Jurkat, Clone E6-1 (cell line): ENCODE results near the gene SERINC3.
A peak's percentile ranks its signal among the peaks of the same experiment; 100 is the strongest.

Experiments used
- DNase-seq: peaks from one replicate; pipeline ENCODE4 v3.0.0-alpha.2; 2011; ENCODE audit warnings: low read depth, low spot score
- H3K4me3 ChIP-seq: 2 replicates; pipeline ENCODE4 v1.5.1; 2011; ENCODE audit warnings: mild to moderate bottlenecking, low read length, control low read depth, moderate library complexity

The SERINC3 gene

DNA sequence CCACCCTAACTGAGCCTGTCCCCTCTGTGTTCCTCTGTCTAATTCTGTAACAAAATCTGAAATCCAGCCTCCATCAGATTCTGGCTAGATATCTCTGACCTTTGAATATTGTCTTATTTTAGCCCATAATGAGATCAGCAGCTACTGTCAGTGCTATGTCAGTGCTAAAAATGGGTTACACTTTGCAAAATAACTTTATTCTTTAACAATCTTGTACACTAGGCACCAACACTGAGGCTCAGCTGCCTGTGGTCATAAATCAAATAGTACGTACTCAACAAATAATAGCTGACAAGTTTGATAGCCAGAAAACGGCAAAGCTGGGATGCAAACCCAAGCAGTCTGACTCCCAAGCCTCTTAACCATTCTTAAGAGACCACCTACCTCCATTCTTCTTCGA is 24.1 kb downstream of the SERINC3 start:
- DNase-seq = no peak
- H3K4me3 ChIP-seq = no peak overlapping the region

GRCh38 chr20:44496976-44497375 is 24.9 kb downstream of the SERINC3 start:
- DNase-seq = no peak
- H3K4me3 ChIP-seq = no peak overlapping the region

DNA sequence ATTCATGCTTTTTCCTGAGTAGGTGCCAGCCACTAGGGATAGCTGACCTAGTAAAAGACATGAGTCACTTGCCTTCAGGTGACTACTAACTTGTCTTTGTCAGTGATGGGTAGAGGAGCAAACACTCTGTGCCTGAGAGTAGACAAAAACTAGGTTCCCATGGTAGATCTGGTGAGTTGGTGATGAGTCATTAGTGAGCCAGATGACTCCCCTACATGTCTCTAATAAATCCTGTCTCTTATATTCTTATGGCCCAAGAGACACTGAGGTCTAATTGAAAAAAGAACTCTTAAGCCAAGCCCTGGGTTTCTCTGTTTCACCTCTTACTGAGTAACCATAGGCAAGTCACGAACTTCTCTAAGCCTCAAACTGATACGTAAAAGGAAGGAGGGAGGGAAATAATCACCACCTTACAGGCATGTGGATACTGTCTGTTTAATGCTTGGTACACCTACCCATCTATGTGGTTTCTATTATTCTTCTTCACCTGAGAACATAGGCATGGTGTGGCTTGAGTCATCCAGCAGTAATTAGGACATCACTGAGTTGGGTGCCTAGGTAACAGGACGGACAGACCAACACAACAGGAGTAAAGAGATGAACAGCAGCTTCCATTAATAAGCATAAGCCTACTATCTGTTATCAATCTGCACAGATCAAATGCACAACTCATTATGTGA is 25.9 kb downstream of the SERINC3 start:
- no peak for DNase-seq
- no peak overlapping the region for H3K4me3 ChIP-seq

- H3K4me3 ChIP-seq = no peak overlapping the region
- DNase-seq = no peak
Observed at GRCh38 chr20:44495257-44495656, 26.6 kb downstream of the SERINC3 start.

DNA sequence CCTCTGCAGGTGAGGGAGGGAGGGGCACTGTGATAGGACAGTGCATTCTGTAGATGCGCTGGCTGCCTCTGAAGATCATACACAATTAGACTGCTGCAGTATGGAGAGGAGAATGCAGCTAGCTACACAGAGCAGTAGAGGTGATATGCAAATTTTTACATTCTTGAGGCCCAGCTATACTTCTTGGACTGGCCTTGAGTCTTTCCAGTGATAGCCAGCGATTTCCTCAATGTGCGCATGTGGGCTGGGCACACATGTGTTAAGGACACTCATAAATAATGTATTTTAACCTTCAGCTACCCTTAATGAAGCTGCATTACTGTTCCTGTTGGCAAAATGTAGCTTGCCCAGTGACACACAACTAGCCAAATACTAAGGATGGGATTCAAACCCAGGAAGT is 27.2 kb downstream of the SERINC3 start:
- DNase-seq = no peak
- no peak overlapping the region for H3K4me3 ChIP-seq

DNA sequence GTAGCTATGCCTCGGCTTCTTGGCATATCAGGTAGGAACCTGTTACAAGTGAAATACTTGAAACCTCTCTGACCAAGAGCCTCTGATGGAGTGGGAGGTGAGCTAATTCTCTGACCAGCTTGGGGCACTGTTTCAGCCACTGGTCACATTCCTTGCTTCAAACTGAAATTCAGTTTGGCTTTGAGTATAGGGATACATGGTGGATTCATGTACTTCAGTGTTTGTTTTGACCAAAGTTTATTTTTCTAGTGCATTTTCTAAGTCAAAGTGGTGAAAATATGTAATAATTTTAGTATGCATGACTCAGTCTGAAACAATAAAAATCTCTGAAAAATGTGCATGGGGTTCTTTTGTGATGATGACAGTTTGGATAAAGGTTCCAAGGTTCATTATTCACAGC is 27.6 kb downstream of the SERINC3 start:
- no peak overlapping the region for H3K4me3 ChIP-seq
- no peak for DNase-seq

DNA sequence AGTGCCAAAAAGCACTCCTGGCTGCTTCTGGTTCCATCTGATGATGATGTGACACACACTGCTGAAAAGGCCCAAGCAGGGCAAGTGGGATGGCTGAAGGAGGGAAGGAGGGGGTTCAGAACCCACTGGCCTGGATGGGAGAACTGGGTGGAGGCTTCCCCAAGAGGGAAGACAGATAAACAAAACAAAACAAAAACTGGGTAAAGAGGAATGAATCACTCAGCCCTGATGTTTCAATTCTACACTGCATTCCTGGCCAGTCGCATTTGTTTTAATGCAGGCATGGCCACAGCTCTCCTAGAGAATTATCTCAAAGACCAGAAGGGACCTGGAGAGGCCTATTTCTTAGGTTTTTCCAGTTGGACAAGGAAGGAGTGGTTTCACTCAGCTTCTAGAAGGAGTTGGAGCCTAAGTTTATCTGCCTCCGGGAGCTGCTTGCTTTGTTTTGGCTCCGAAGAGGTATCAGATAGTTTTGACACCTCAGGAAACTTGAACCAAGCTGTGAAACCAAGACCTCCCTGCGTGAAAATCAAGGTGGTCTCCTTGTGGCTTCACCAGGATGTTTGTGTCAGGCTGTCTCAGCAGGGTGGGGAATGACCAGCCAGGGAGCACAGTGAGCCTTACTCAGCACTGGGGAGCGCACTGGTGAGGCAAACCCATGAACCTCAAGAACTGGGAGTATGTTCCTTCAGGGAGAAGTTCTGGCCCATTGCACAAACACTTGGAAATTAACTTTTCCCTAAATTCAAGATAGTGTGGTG is 30.1 kb downstream of the SERINC3 start:
- no peak overlapping the region for H3K4me3 ChIP-seq
- no peak for DNase-seq

GRCh38 chr20:44489931-44490330 is 31.9 kb downstream of the SERINC3 start:
- no peak for DNase-seq
- H3K4me3 ChIP-seq = no peak overlapping the region

- no peak overlapping the region for H3K4me3 ChIP-seq
- DNase-seq = no peak
Observed at GRCh38 chr20:44489223-44489622, 32.6 kb downstream of the SERINC3 start.

- H3K4me3 ChIP-seq = no peak overlapping the region
- no peak for DNase-seq
Observed at GRCh38 chr20:44488551-44488950, 33.3 kb downstream of the SERINC3 start.

DNA sequence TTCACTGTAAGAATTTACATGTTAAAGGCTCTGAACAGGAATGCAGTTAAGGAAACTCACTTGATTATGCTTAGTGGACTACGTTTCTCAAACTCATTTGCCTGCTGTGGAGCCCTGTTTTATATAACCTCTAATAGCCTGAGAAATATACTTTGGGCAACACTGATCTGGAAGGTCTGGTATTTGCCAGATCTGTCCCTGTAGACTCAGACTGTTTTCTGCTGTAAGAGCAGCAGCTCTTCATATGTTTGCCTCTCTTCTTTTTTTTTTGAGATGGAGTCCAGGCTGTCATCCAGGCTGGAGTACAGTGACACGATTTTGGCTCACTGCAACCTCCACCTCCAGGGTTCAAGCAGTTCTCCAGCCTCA is 36.1 kb downstream of the SERINC3 start:
- no peak overlapping the region for H3K4me3 ChIP-seq
- no peak for DNase-seq

- H3K4me3 ChIP-seq = no peak overlapping the region
- no peak for DNase-seq
Observed at GRCh38 chr20:44485078-44485829, 36.6 kb downstream of the SERINC3 start.

- no peak for DNase-seq
- no peak overlapping the region for H3K4me3 ChIP-seq
Observed at GRCh38 chr20:44483112-44483511, 38.8 kb downstream of the SERINC3 start.

DNA sequence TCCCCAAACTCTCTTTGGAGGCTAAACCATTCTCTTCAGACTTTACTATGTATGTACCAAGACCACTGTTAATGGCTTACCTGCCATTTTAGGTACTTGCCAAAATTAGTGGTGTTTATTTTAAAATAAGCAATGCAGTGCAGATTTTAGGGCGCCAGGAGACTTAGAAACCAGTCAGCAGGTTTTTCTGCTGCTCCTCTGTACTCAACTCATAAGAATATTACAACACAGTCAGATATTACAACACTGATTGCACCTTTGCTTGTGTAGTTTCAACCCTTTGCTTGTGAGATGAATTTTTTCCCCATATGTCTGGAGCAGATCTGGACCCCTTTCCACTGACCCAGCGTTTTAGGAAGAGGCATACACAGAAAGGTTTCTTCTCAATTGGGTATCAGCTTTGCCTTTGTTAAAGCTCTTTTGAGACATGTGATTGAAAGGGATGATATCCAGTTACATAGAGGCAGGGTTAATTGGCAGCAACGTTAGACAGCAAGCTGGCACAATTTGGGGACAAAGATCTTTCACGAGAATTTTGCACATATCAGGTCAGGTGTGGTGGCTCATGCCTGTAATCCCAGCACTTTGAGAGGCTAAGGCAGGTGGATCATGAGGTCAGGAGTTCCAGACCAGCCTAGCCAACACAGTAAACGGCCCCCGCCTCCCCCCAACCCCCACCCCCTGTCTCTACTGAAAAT is 40.0 kb downstream of the SERINC3 start:
- no peak for DNase-seq
- H3K4me3 ChIP-seq = no peak overlapping the region

DNA sequence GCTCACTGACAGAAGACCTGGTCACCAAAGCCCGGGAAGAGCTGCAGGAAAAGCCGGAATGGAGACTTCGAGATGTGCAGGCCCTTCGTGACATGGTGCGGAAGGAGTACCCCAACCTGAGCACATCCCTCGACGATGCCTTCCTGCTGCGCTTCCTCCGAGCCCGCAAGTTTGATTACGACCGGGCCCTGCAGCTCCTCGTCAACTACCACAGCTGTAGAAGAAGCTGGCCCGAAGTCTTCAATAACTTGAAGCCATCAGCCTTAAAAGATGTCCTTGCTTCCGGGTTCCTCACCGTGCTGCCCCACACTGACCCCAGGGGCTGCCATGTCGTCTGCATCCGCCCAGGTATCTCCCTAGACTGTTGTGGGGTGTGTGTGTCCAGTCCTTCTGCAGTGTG is 41.8 kb downstream of the SERINC3 start:
- DNase-seq = no peak
- H3K4me3 ChIP-seq = no peak overlapping the region

- H3K4me3 ChIP-seq = no peak overlapping the region
- DNase-seq = no peak
Observed at GRCh38 chr20:44479643-44480042, 42.2 kb downstream of the SERINC3 start.

DNA sequence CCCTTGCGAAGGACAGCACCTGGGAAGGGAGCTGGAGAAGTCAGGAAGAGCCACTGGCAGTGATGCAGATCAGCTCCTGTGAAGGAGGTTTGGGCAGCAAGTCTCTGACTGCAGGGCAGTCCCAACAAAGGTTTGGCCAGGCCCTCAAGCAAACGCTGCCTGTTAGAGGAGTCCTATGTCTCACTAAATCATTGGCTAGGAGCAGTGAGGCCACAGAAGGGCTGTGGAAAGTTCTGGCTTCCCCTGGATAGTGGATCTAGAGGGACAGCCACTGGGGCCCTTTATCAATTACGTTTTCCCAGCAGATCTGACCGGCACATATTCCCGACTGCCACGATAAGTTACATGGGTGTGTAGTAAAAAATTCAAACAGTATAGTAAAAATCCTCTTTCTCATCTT is 43.7 kb downstream of the SERINC3 start:
- H3K4me3 ChIP-seq = no peak overlapping the region
- DNase-seq = no peak

GRCh38 chr20:44477151-44477550 is 44.7 kb downstream of the SERINC3 start:
- no peak overlapping the region for H3K4me3 ChIP-seq
- no peak for DNase-seq

DNA sequence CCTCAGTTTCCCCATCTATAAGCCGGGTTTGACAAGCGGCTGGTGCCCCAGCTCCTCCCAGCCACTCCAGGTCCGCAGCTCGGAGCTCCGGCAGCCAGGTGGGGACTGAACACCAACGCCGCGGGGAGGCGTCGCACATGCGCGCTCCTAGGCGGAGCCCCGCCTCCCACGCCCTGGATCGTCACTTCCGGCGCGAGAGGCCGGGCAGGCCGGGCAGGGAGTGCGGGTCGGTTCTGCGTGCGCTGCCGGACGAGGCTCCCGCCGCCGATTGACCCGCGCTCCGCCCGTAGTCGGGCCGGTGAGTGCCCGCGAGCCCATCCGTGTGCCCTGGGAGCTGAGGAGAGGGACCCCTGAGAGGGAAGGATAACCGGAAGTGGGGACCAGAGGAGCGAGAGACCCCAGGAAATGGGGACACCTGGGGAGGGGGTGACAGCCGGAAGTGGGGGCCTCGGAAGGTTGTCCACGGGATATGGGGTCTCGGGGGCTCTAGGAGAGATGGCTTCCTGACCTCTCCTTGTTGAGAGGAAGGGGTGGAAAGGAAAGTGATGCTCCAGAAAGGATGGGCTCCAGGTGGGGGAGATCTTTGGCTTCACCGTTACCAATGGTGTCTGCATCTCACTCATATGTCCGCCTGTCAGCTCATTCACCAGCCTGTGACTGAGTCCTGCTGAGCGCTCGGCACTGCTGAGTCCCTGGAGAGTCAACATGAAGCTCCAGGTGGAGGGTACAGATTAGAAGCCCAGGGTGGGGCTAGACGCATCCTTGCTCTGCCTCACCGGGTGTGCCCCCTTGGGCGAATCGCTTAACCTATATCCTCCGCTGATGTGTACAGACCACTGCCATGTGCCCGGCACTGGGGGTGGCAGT is 45.9 kb downstream of the SERINC3 start, which contains the start of gene TTPAL:
TSS of gene TTPAL (plus strand) at position 181 of the 867 bp plus-strand sequence. CDS start 4,126 bp downstream, outside the sequence.
- peak within 1 kb of the TSS; percentile 85 for H3K4me3 ChIP-seq
- peak; percentile 80 for DNase-seq
